Fibroblast of pulmonary artery (primary cell): ENCODE measurements around the gene PTPRC.

ENCODE experiments used
- DNase-seq: peaks from one replicate; pipeline ENCODE4 v3.0.0-alpha.2; 2010; ENCODE audit warnings: low read depth
- H3K4me3 ChIP-seq: replicated peaks from 2 replicates; pipeline ENCODE4 v1.5.1; 2011; ENCODE audit warnings: low read depth, mild to moderate bottlenecking, control low read depth, low read length, moderate library complexity
- CTCF ChIP-seq: IDR thresholded peaks from 2 replicates; pipeline ENCODE4 v1.5.1; 2011; ENCODE audit warnings: mild to moderate bottlenecking, control low read depth, low read length, inconsistent platforms; ENCODE audit errors: missing control alignments

Gene PTPRC

GRCh38 chr1:198734323-198735008 is 95.6 kb downstream of the PTPRC start:
- DNase-seq = no peak
- no peak for TF ChIP-seq CTCF

GRCh38 chr1:198741744-198742143 is 102.9 kb downstream of the PTPRC start:
- DNase-seq = no peak
- no peak for TF ChIP-seq CTCF

More at GRCh38 chr1:198734323-198735008, 95.6 kb downstream of the PTPRC start:
- no peak overlapping the region for H3K4me3 ChIP-seq

GRCh38 chr1:198747127-198747526 is 108.3 kb downstream of the PTPRC start:
- no peak for DNase-seq
- H3K4me3 ChIP-seq = no peak overlapping the region
- TF ChIP-seq CTCF = no peak

More at GRCh38 chr1:198741744-198742143, 102.9 kb downstream of the PTPRC start:
- H3K4me3 ChIP-seq = no peak overlapping the region

GRCh38 chr1:198749279-198749678 is 110.4 kb downstream of the PTPRC start:
- TF ChIP-seq CTCF = no peak
- H3K4me3 ChIP-seq = no peak overlapping the region
- no peak for DNase-seq

GRCh38 chr1:198750081-198750480 is 111.2 kb downstream of the PTPRC start:
- no peak for TF ChIP-seq CTCF
- H3K4me3 ChIP-seq = no peak overlapping the region

GRCh38 chr1:198751741-198752140 is 112.9 kb downstream of the PTPRC start:
- no peak for DNase-seq
- no peak for TF ChIP-seq CTCF
- H3K4me3 ChIP-seq = no peak overlapping the region

More at GRCh38 chr1:198750081-198750480, 111.2 kb downstream of the PTPRC start:
- DNase-seq = peak; percentile 10

- no peak for TF ChIP-seq CTCF
Measured at GRCh38 chr1:198754670-198755069, 115.8 kb downstream of the PTPRC start.

More at GRCh38 chr1:198754670-198755069, 115.8 kb downstream of the PTPRC start:
- H3K4me3 ChIP-seq = no peak overlapping the region
- no peak for DNase-seq
